ENCODE measurements around the gene PRPF38B.

The PRPF38B gene

DNA sequence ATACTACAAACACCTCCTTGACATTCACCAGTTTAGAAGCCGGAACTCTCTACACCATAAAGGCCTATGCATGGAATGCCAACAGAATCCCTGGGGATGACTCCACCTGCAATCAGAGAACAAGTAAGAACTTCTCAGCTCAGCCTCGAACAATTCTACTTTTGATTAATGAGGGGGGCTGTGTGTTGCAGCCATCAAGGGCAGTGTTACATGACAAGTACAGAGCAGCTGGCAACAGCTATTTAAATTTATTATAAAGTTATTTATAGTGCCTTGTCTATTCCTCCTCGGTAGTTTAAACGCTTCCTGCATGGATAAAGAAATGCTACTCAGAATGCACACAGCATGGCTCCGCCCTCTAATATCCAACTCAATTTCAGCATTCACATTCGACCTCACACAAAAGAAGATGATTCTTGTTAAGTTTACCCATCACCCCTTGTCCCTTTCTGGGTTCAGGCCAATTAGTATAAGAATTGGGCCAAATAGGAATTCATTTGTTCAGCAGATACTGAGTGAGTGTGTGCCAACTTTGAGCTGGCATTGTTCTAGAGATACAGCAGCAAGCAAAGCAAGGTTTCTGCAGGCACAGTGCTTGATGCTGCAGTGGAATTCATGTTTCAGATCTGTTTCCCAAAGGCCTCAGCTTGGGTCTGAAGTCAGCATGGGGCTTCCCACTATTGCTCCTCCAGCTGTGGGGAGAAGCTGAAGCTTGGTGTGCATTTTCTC, 27.0 kb downstream of the PRPF38B start:
- peak; percentile 32 for DNase-seq

DNA sequence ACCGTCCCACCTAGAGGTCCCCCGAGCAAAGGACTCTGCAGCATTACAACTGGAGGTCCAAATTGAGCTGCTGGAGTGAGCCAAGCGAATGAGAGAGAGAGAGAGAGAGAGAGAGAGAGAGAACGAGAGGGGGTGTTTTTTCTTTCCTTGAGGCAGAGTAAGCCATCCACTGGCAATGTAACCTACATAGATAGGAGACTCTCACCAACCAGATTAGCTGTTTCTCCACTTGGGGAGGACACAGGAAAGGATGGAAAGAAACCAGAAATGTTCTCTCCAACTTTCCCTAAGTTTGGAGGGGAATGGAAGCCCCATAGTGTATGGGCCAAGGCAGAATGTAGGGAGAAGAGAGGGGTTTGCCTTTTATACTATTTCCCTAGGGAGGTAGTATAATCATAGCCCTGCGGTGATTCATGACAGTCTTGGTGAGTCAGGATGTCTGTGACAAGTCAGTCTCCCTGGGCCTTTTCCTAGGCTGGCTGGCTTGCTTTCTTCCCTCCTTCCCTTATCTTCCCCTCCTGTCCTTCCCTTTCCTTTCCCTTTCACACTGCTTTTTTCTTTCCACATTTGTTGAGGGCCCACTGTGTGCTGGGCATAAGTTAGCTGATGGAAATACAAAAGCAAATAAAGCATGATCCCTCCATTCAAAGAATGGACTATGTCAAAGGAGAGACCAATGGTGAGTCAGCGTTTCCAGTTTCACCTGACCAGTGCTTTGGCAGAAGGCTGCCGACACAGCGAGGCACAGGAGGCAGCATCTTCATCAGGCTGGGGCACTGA, 27.7 kb downstream of the PRPF38B start:
- no peak for DNase-seq

DNA sequence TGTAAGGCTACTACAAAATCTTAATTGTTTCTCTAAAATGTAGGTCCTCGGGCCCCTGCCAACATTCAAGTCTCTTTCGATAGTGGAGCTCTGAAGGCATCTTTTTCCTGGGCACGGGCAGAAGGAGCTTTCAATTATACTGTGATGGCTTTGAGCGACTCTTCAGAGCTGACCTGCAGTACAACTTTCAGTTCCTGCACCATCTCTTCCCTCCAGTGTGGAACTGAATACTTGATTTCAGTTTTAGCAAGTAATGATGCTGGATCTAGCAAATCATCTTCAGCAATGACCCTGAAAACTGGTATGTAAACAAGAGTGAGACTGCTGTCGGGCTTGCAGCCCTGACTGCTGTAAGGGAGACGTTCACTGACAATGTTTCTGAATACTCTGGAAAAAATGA, 30.2 kb downstream of the PRPF38B start:
- no peak for DNase-seq

GRCh38 chr1:108725906-108726305, 33.8 kb downstream of the PRPF38B start:
- no peak for DNase-seq

- DNase-seq: no peak
These were observed 36.3 kb downstream of the PRPF38B start for GRCh38 chr1:108728327-108728923.

GRCh38 chr1:108729481-108729880, 37.4 kb downstream of the PRPF38B start:
- no peak for DNase-seq

DNA sequence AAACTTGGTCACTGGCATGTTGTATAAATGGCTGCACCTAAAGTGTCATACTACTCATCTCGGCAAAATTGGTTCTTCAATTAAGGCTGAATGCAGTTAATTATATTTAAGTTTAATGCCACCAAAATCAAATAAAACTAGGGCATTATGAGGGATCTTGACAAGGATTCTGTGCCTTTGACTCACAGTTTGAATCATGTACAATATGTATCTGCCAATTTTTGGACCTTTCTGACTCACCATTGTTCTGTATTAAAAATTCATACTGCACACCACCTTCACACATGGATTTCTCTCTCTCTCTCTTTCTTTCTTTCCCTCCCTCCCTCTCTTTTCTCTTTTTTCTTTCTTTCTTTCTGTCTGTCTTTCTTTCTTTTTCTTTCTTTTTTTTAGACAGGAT, 40.3 kb downstream of the PRPF38B start:
- DNase-seq: no peak

GRCh38 chr1:108734171-108734865, 42.2 kb downstream of the PRPF38B start:
- DNase-seq: no peak

DNA sequence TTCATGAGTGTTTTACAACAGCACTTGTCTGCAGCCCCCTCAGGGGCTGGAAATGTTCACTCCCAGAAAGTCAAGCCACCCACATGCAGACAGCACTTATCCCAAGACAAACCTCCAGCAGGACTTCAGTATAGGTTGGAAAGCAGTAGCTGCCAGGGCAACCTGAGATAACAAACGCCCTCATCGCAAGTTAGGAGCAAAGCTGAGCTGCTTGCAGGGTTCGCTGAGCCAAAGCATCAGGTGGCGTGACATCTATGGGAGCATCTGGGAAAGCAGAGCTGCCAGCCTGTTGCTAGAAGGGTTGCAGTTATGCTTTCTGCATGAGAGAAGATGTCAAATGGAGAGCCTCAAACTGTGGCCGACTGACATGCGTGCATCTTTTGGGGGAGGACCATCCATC, 50.1 kb downstream of the PRPF38B start:
- no peak for DNase-seq

DNA sequence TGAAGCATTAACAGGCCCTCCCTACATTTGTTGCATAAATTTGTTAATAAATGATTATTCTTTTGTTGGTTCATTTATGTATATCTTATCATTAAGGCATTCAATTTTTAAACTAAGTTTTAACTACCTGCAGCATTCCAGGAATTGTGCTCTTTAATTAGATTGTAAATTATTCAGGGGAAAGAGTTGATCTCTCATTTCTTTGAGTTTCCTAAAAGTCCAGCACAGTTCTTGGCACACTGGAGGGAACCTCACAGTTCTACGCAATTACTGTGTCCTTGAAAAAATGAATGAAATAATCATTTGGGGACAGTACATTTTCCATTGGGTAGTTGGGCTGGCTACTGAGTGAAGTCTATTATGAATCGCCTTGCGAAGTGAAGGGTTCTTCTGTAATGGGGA, 53.9 kb downstream of the PRPF38B start:
- DNase-seq: no peak

DNA sequence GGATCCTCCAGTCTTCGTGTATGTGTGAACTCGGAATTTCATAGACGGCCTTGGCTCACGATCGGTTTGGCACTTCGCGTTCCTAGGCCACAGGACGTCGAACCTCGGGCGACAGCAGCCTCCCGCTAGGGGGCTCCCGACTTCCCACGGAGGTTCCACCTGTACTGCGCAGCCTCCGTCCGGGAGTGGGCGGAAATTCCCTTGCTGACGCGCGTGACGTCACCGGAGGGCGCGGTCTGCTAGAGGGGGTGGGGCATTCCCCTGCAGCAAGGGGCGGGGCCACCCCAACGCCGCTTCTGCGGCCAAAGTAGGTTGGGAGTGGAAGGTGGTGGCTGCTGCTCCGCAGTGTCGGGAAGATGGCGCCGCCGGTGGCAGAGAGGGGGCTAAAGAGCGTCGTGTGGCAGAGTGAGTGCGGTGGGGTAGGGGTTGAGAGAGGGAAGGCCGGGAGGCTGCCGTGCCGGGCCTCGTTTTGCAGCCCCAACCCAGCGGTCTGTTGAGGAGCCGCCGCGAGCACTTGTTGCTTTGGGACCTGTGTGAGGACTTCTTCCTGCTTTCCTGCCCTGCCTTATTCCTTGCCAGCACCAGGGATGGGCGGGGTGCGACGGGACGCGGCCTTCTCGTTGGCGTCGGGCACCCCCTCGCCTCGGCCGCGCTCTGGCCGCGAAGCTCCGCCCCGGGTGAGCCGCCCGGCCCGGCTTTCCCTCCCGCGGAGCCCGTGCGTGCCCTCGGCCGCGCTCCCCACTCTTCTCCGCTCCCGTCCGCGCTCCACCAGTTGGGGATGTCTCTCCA, 54.5 kb downstream of the PRPF38B start, which contains the start of gene STXBP3:
TSS of gene STXBP3 (plus strand) at position 293 of the 789 bp plus-strand sequence. CDS start at position 357, 64 bp downstream.
- DNase-seq: peak; percentile 99

GRCh38 chr1:108747171-108747850, 55.2 kb downstream of the PRPF38B start:
- peak; percentile 13 for DNase-seq

DNA sequence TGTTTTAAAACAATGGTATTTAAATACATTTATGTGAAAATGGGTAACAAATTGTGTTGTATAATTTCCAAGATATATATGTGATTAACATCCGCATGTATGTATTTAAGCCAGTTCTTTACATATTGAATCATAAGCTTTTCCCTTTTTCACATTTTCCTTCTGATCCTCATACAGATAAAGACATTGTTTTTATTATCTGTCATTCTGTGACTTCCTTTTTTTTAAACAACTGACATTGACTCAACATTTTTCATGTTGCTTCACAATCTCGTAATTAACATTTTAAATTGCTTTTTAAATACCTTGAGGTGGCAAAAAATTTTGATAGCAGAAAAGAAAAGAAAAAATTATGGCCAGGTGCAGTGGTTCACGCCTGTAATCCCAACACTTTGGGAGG, 55.8 kb downstream of the PRPF38B start:
- DNase-seq: no peak

DNA sequence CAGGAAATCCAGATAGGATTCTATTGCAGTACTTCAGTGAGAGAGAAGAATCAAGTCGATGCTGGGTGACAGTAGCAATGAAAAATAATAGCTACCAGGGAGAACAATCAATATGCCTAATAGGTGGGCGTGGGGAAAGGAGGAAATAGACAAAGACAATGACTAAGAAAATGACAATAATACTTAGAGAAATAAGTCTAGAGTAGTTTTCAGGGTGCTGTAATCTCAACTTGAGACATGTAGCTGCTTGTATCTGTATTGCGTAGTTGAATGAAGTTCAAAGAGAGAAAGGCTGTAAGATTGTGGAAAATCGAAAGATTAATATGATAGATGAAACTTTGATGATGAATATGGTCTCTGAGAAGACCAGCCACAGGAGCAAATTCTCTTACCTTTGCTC, 57.0 kb downstream of the PRPF38B start:
- no peak for DNase-seq

GRCh38 chr1:108750476-108751181, 58.5 kb downstream of the PRPF38B start:
- no peak for DNase-seq

All from NCI-H2107 (cell line).